MCF 10A (cell line): ENCODE data around the gene SDR39U1. TPM values are rescaled to one million over a fixed set of nuclear protein-coding genes. Genes with fewer than 3 reads are reported as not detected.

ENCODE experiments used
- BruUV-seq: library from RNA; stranded (reverse); fragments of 400-500 nt; replicated peaks from 2 replicates; lab custom pipeline; 2021; lab: Mats Ljungman, UMichigan
- CTCF ChIA-PET: fragments of 300-600 bp; sonication (Branson Sonifier 250); formaldehyde crosslinking; extraction: SDS; loops from one replicate; lab custom pipeline; 2021; ENCODE audit warnings: antibody characterized with exemption, inconsistent platforms; lab: Yijun Ruan, JAX
- POLR2A ChIA-PET: fragments of 300-600, 350-650 bp; sonication (Branson Sonifier 250); formaldehyde crosslinking; extraction: SDS; loops from one replicate; lab custom pipeline; 2020; ENCODE audit warnings: antibody characterized with exemption, inconsistent platforms; lab: Yijun Ruan, JAX
- DNase-seq: peaks from one replicate; pipeline ENCODE4 v3.0.0-alpha.2; 2018; ENCODE audit not compliant: unreplicated experiment
- H3K27ac Mint-ChIP-seq: one replicate; pipeline ENCODE4 v1.8.0; 2022; ENCODE audit warnings: mild to moderate bottlenecking, low read depth, mixed read lengths; ENCODE audit not compliant: unreplicated experiment
- H3K27me3 Mint-ChIP-seq: one replicate; pipeline ENCODE4 v1.8.0; 2022; ENCODE audit warnings: mixed read lengths; ENCODE audit not compliant: insufficient read depth, unreplicated experiment
- H3K36me3 Mint-ChIP-seq: one replicate; pipeline ENCODE4 v1.8.0; 2022; ENCODE audit warnings: mild to moderate bottlenecking, moderate library complexity, mixed read lengths; ENCODE audit not compliant: insufficient read depth, unreplicated experiment
- H3K4me1 Mint-ChIP-seq: one replicate; pipeline ENCODE4 v1.8.0; 2022; ENCODE audit warnings: mixed read lengths; ENCODE audit not compliant: insufficient read depth, unreplicated experiment
- H3K4me3 Mint-ChIP-seq: one replicate; pipeline ENCODE4 v1.8.0; 2022; ENCODE audit warnings: mild to moderate bottlenecking, moderate library complexity, mixed read lengths; ENCODE audit not compliant: unreplicated experiment
- H3K9me3 Mint-ChIP-seq: one replicate; pipeline ENCODE4 v1.8.0; 2022; ENCODE audit warnings: mixed read lengths; ENCODE audit not compliant: unreplicated experiment
- intact Hi-C: fragments of 100-400 bp; cut with micrococcal nuclease; formaldehyde crosslinking; loops from 2 replicates; pipeline ENCODE4 v1.14.1; 2022
- total RNA-seq: library from RNA; stranded (reverse); gene quantifications from 2 replicates; pipeline ENCODE4 v1.2.3, GENCODE V29; 2022
- TF ChIP-seq, protein P1 (sequence below): fragments of 200-600 bp; IDR thresholded peaks from one replicate; pipeline ENCODE4 v1.8.0; 2022; ENCODE audit warnings: antibody characterized with exemption, mild to moderate bottlenecking; ENCODE audit not compliant: unreplicated experiment

SDR39U1 gene
- total RNA-seq, 1 experiment from 2014 or later: 58.7 TPM

DNA sequence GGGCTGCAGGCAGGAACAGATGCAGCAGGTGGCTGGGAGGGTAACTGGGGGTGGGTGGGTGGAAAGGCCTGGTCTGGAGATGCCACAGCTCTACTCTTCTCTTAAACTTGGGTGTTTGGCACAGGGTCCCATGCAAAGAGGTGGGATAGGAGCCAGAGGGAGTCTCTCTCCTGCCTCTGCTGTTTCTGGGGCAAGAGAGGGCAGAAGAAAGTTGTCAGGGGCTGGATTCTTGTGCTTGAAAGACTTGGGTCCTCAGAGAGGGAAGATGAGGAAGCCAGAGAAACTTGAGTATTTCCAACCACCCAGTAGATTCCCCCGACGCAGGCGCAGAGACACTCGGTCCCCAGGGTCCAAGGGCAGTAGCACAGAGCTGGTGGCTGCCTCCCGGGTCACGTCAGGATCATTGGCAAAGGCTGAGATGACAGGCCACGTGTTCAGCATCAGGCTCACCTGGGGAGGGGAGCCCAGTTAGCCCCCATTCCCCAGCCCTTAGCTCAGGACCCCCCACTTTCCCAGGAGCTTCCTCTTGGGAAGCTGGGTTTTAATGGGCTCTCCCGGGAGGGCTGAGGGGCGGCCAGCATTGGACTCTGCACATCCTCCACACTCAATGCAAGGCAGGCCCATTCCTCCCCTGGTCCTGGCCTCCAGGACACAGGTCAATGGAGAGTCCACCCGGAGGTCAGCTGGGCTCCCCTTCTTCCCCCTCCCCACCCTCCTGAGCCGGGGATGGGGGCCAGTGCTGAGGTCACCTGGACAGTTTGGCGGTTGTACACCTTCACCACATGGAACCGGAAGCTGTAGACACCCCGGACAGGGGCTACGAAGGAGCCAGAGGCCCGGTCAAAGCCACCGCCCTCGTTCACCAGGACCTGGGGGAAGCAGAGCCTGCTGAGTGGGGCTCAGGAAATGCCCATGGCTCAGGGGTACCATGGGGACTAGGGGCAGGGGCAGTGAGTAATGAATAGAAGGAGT lies 14.8 kb downstream of the SDR39U1 start:
- POLR2A ChIA-PET: interaction anchor here (0.7 to 2.2 kb wide), 3 partner anchors 8 to 109 kb away, joined by 3 to 6 read pairs (median 4); no protein-coding TSS in a partner anchor
- Mint-ChIP-seq H3K4me3 (no peak overlapping the region), H3K4me1 (peaks cover 37% of the 10 kb centered on the region), H3K27me3 (no peaks in the 10 kb centered on the region), H3K9me3 (no peaks in the 10 kb centered on the region), H3K36me3 (peaks cover 15% of the 10 kb centered on the region), H3K27ac (no peak overlapping the region)
- CTCF ChIA-PET: interaction anchor here (0.6 to 12.0 kb wide), 8 partner anchors 9 to 951 kb away, joined by 3 to 626 read pairs (median 3); partner anchors contain the start of genes ADCY4 and RIPK3
- no TSS peak for BruUV-seq
- intact Hi-C loops: no loop called here
- TF ChIP-seq, protein P1, sequence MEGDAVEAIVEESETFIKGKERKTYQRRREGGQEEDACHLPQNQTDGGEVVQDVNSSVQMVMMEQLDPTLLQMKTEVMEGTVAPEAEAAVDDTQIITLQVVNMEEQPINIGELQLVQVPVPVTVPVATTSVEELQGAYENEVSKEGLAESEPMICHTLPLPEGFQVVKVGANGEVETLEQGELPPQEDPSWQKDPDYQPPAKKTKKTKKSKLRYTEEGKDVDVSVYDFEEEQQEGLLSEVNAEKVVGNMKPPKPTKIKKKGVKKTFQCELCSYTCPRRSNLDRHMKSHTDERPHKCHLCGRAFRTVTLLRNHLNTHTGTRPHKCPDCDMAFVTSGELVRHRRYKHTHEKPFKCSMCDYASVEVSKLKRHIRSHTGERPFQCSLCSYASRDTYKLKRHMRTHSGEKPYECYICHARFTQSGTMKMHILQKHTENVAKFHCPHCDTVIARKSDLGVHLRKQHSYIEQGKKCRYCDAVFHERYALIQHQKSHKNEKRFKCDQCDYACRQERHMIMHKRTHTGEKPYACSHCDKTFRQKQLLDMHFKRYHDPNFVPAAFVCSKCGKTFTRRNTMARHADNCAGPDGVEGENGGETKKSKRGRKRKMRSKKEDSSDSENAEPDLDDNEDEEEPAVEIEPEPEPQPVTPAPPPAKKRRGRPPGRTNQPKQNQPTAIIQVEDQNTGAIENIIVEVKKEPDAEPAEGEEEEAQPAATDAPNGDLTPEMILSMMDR: no peak
- no peak for DNase-seq

- Mint-ChIP-seq H3K36me3 (peaks cover 8% of the 10 kb centered on the region), H3K9me3 (no peaks in the 10 kb centered on the region), H3K4me3 (no peak overlapping the region), H3K27me3 (no peaks in the 10 kb centered on the region), H3K27ac (peak overlapping the region; percentile 80), H3K4me1 (peaks cover 36% of the 10 kb centered on the region)
- no peak for DNase-seq
- no TSS peak for BruUV-seq
- intact Hi-C loops: no loop called here
- POLR2A ChIA-PET: interaction anchor here (0.7 to 2.9 kb wide), 7 partner anchors 9 to 108 kb away, joined by 3 to 15 read pairs (median 4); partner anchors contain the start of gene SDR39U1
- TF ChIP-seq, protein P1: no peak
- CTCF ChIA-PET: interaction anchor here (1.2 to 12.0 kb wide), 4 partner anchors 9 to 92 kb away, joined by 3 to 626 read pairs (median 17); partner anchors contain the start of genes ADCY4 and RIPK3
Measured at GRCh38 chr14:24426912-24427536, 15.6 kb downstream of the SDR39U1 start.

- POLR2A ChIA-PET: interaction anchor here (0.6 to 2.9 kb wide), 12 partner anchors 8 to 237 kb away, joined by 3 to 15 read pairs (median 4); partner anchors contain the start of gene SDR39U1
- DNase-seq: no peak
- H3K27me3 Mint-ChIP-seq: no peaks in the 10 kb centered on the region
- intact Hi-C loops: no loop called here
- TF ChIP-seq, protein P1: no peak
- H3K4me3 Mint-ChIP-seq: no peak overlapping the region
- H3K4me1 Mint-ChIP-seq: peaks cover 31% of the 10 kb centered on the region
- H3K27ac Mint-ChIP-seq: peak overlapping the region; percentile 80
- no TSS peak for BruUV-seq
- peaks cover 1% of the 10 kb centered on the region for H3K36me3 Mint-ChIP-seq
- no peaks in the 10 kb centered on the region for H3K9me3 Mint-ChIP-seq
- CTCF ChIA-PET: interaction anchor here (1.2 to 12.0 kb wide), 8 partner anchors 10 to 93 kb away, joined by 3 to 626 read pairs (median 4); partner anchors contain the start of genes ADCY4 and RIPK3
Measured at GRCh38 chr14:24426150-24426911, 16.2 kb downstream of the SDR39U1 start.
